Caco-2 (cell line): ENCODE data around the gene FAM117B. TPM values are rescaled to one million over a fixed set of nuclear protein-coding genes. Genes with fewer than 3 reads are reported as not detected.
"Not testable (repeated sequence)": the region's sequence is repeated elsewhere in the genome, so short reads cannot be mapped to it uniquely, and the experiment has no call there.

Experiments used
- BruUV-seq: library from RNA; stranded (reverse); fragments of 400-500 nt; replicated peaks from 2 replicates; lab custom pipeline; 2021; lab: Mats Ljungman, UMichigan
- CTCF ChIA-PET: fragments of 300-600 bp; sonication (Branson Sonifier 250); formaldehyde crosslinking; loops from one replicate; lab custom pipeline; 2022; ENCODE audit warnings: antibody characterized with exemption; lab: Charles Lee
- POLR2A ChIA-PET: fragments of 300-600 bp; sonication (Branson Sonifier 250); formaldehyde crosslinking; loops from one replicate; lab custom pipeline; 2022; ENCODE audit warnings: antibody characterized with exemption; lab: Charles Lee
- DNase-seq, 2 experiments: peaks; one replicate each; pipeline versions ENCODE4 v3.0.0 to v3.0.0-alpha.2; 2020 to 2022
- H3K27me3 ChIP-seq: replicated peaks from 2 replicates; pipeline ENCODE4 v1.6.0; 2011; ENCODE audit warnings: low read length; ENCODE audit not compliant: control insufficient read depth, insufficient read depth
- H3K36me3 ChIP-seq: 2 replicates; pipeline ENCODE4 v1.5.1; 2011; ENCODE audit warnings: low read length; ENCODE audit not compliant: control insufficient read depth, insufficient read depth
- H3K4me1 ChIP-seq: fragments of 250-450 bp; sonication (Bioruptor Pico); 2 replicates; pipeline ENCODE4 v1.5.1; 2020; ENCODE audit warnings: mild to moderate bottlenecking
- H3K4me3 ChIP-seq: 2 replicates; pipeline ENCODE4 v1.5.1; 2011; ENCODE audit warnings: low read depth, mild to moderate bottlenecking, control low read depth, low read length
- H3K9me3 ChIP-seq: fragments of 250-450 bp; sonication (Bioruptor Pico); 2 replicates; pipeline ENCODE4 v1.5.1; 2020; ENCODE audit warnings: mild to moderate bottlenecking, moderate library complexity
- H3K27ac Mint-ChIP-seq: one replicate; pipeline ENCODE4 v1.8.0; 2022; ENCODE audit warnings: mixed read lengths; ENCODE audit not compliant: unreplicated experiment
- H3K27me3 Mint-ChIP-seq: one replicate; pipeline ENCODE4 v1.8.0; 2022; ENCODE audit warnings: mixed read lengths; ENCODE audit not compliant: insufficient read depth, unreplicated experiment
- H3K36me3 Mint-ChIP-seq: one replicate; pipeline ENCODE4 v1.8.0; 2022; ENCODE audit warnings: mild to moderate bottlenecking, mixed read lengths; ENCODE audit not compliant: insufficient read depth, unreplicated experiment
- H3K4me1 Mint-ChIP-seq: one replicate; pipeline ENCODE4 v1.8.0; 2022; ENCODE audit warnings: low read depth, mixed read lengths; ENCODE audit not compliant: unreplicated experiment
- H3K4me3 Mint-ChIP-seq: one replicate; pipeline ENCODE4 v1.8.0; 2022; ENCODE audit warnings: mild to moderate bottlenecking, moderate library complexity, mixed read lengths; ENCODE audit not compliant: unreplicated experiment
- H3K9me3 Mint-ChIP-seq: one replicate; pipeline ENCODE4 v1.8.0; 2022; ENCODE audit warnings: mixed read lengths; ENCODE audit not compliant: unreplicated experiment
- intact Hi-C: fragments of 100-400 bp; cut with micrococcal nuclease; formaldehyde crosslinking; loops from one replicate; pipeline ENCODE4 v1.10.0; 2022; ENCODE audit not compliant: unreplicated experiment
- total RNA-seq: library from RNA; stranded (reverse); gene quantifications from 2 replicates; pipeline ENCODE4 v1.2.3, GENCODE V29; 2022
- TF ChIP-seq, protein P1 (sequence below), 2 experiments: fragments of 200-600 bp in 1 of 2; IDR thresholded peaks; 1 replicate in 1 of 2; 2 replicates in 1 of 2; pipeline versions ENCODE4 v1.5.1 to v1.8.0; 2011 to 2022; ENCODE audit warnings: antibody characterized with exemption in 1 of 2, control low read depth in 1 of 2, inconsistent platforms in 1 of 2, low read depth in 1 of 2, low read length in 1 of 2, mild to moderate bottlenecking in 1 of 2, moderate library complexity in 1 of 2; ENCODE audit not compliant: insufficient read depth in 1 of 2, severe bottlenecking in 1 of 2, unreplicated experiment in 1 of 2

FAM117B gene
- total RNA-seq, 1 experiment from 2014 or later, result 9.8 TPM

DNA sequence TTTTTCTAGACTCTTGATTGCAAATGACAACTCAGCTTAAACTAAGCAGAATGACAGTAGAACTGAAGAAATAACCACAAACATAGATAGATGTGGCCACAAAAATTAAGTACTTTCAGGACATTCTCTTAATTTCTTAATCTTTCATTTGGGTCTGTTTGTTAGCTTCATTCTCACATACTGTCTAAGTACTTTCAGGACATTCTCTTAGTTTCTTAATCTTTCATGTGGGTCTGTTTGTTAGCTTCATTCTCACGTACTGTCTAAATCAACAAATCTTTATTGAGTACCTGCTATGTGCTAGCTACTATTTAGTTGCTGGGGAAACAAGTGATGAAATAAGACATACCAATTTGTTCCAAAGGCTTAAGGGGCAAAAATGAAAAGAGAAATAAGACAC, 35.1 kb downstream of the FAM117B start:
- H3K27ac Mint-ChIP-seq, result no peak overlapping the region

DNA sequence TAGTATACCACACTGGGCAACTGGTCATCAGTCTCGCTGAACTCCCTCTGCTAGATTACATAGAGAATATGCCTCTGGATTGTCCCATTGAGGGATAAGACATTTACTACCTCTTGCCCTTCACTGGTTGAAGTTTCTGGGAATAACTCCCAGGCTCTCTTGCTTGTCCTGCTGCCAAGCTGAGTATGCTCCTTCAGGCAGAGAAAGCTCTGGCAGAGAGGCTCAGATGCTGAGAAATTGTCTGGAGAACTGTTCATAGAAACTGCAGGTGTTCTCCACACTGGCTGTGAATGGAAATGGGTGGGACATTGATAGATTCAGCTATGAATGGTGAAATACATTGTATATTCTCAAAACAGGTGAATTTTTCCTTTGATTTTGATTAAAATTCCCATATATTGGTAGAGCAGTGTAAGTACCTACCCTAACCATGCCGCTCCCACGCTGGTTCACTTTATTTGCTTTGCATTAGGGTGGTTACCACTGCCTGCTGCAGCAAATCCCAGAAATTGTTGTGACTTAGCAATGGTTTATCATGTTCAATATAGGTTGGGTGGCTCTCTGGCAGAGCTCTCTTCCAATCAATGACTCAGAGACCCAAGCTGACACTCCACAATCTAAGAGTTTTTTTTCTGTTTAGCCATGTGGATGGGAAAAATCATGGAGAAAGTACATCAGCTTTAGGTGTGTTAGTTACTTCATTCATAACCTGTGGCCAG, 36.7 kb downstream of the FAM117B start:
- no peak for DNase-seq
- H3K36me3 ChIP-seq, result no peaks in the 10 kb centered on the region
- Mint-ChIP-seq H3K27me3 (no peaks in the 10 kb centered on the region), H3K36me3 (peaks cover 6% of the 10 kb centered on the region), H3K4me3 (no peak overlapping the region), H3K9me3 (no peaks in the 10 kb centered on the region), H3K4me1 (no peaks in the 10 kb centered on the region), H3K27ac (no peak overlapping the region)
- no peaks in the 10 kb centered on the region for H3K4me1 ChIP-seq
- H3K4me3 ChIP-seq, result no peak overlapping the region
- H3K9me3 ChIP-seq, result no peaks in the 10 kb centered on the region
- ChIA-PET CTCF (no interaction called here), POLR2A (no interaction called here)
- intact Hi-C loops, result no loop called here
- BruUV-seq, result no TSS peak
- H3K27me3 ChIP-seq, result no peaks in the 10 kb centered on the region
- TF ChIP-seq, protein P1, sequence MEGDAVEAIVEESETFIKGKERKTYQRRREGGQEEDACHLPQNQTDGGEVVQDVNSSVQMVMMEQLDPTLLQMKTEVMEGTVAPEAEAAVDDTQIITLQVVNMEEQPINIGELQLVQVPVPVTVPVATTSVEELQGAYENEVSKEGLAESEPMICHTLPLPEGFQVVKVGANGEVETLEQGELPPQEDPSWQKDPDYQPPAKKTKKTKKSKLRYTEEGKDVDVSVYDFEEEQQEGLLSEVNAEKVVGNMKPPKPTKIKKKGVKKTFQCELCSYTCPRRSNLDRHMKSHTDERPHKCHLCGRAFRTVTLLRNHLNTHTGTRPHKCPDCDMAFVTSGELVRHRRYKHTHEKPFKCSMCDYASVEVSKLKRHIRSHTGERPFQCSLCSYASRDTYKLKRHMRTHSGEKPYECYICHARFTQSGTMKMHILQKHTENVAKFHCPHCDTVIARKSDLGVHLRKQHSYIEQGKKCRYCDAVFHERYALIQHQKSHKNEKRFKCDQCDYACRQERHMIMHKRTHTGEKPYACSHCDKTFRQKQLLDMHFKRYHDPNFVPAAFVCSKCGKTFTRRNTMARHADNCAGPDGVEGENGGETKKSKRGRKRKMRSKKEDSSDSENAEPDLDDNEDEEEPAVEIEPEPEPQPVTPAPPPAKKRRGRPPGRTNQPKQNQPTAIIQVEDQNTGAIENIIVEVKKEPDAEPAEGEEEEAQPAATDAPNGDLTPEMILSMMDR (IDR thresholded peaks at IDR 0.05; ENCODE audit: insufficient read depth in 1 of 2, low read depth in 1 of 2, low read length in 1 of 2, severe bottlenecking in 1 of 2, unreplicated experiment in 1 of 2), result no peak

More for the DNA sequence above, 35.1 kb downstream of the FAM117B start:
- Histone ChIP-seq H3K4me3 (no peak overlapping the region), H3K36me3 (no peaks in the 10 kb centered on the region), H3K4me1 (no peaks in the 10 kb centered on the region), H3K9me3 (no peaks in the 10 kb centered on the region), H3K27me3 (no peaks in the 10 kb centered on the region)
- no peak for DNase-seq
- no peaks in the 10 kb centered on the region for H3K36me3 Mint-ChIP-seq
- no peak overlapping the region for H3K4me3 Mint-ChIP-seq
- BruUV-seq, result no TSS peak
- CTCF ChIA-PET, result no interaction called here
- intact Hi-C loops, result no loop called here
- H3K4me1 Mint-ChIP-seq, result no peaks in the 10 kb centered on the region
- no peaks in the 10 kb centered on the region for H3K9me3 Mint-ChIP-seq
- TF ChIP-seq, protein P1 (IDR thresholded peaks at IDR 0.05; ENCODE audit: insufficient read depth in 1 of 2, low read depth in 1 of 2, low read length in 1 of 2, severe bottlenecking in 1 of 2, unreplicated experiment in 1 of 2), result no peak
- POLR2A ChIA-PET, result no interaction called here
- H3K27me3 Mint-ChIP-seq, result no peaks in the 10 kb centered on the region

DNA sequence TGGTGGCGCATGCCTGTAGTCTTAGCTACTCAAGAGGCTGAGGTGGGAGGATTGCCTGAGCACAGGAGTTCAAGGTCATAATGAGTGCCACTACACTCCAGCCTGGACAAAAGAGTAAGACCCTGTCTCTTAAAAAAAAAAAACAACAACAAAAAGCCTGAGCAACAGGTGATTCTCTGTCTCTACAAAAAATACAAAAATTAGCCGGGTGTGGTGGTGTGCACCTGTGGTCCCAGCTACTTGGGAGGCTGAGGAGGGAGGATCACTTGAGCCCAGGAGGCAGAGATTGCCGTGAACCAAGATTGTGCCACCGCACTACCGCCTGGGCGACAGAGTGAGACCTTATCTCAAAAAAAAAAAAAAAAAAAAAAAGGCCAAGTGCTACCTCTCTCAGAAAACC, 40.3 kb downstream of the FAM117B start:
- H3K27me3 Mint-ChIP-seq, H3K36me3 Mint-ChIP-seq, H3K4me1 Mint-ChIP-seq, POLR2A ChIA-PET, H3K36me3 ChIP-seq, DNase-seq, H3K4me3 ChIP-seq, BruUV-seq, H3K27me3 ChIP-seq, CTCF ChIA-PET, intact Hi-C loops, H3K27ac Mint-ChIP-seq, H3K4me1 ChIP-seq, H3K9me3 ChIP-seq, H3K4me3 Mint-ChIP-seq: not testable (repeated sequence)
- H3K9me3 Mint-ChIP-seq, result peaks cover 11% of the 10 kb centered on the region
